ENCODE results near the gene TGM1.
A peak's percentile ranks its signal among the peaks of the same experiment; 100 is the strongest.

TGM1 gene

GRCh38 chr14:24292118-24292807, 29.3 kb upstream of the TGM1 start:
- DNase-seq: no peak

- no peak for DNase-seq
These were observed 28.6 kb upstream of the TGM1 start for GRCh38 chr14:24291446-24292117.

- DNase-seq: no peak
These were observed 27.8 kb upstream of the TGM1 start for GRCh38 chr14:24290746-24291145.

GRCh38 chr14:24289649-24290280, 26.8 kb upstream of the TGM1 start:
- DNase-seq: peak; percentile 41

GRCh38 chr14:24286996-24287395, 24.0 kb upstream of the TGM1 start:
- no peak for DNase-seq

- no peak for DNase-seq
These were observed 22.4 kb upstream of the TGM1 start for GRCh38 chr14:24285351-24285750.

- no peak for DNase-seq
These were observed 21.6 kb upstream of the TGM1 start for GRCh38 chr14:24284501-24285035.

- no peak for DNase-seq
These were observed 21.0 kb upstream of the TGM1 start for GRCh38 chr14:24283796-24284460.

- DNase-seq: no peak
These were observed 19.8 kb upstream of the TGM1 start for GRCh38 chr14:24282736-24283135.

GRCh38 chr14:24281636-24282035, 18.7 kb upstream of the TGM1 start:
- no peak for DNase-seq

GRCh38 chr14:24280797-24281460, 18.0 kb upstream of the TGM1 start:
- no peak for DNase-seq

GRCh38 chr14:24279301-24280186, 16.6 kb upstream of the TGM1 start:
- peak; percentile 48 for DNase-seq

- no peak for DNase-seq
These were observed 15.4 kb upstream of the TGM1 start for GRCh38 chr14:24278424-24278823.

GRCh38 chr14:24277606-24278321, 14.8 kb upstream of the TGM1 start:
- DNase-seq: peak; percentile 13

- no peak for DNase-seq
These were observed 14.1 kb upstream of the TGM1 start for GRCh38 chr14:24277071-24277470.

GRCh38 chr14:24274101-24274543, 11.1 kb upstream of the TGM1 start:
- peak; percentile 34 for DNase-seq

GRCh38 chr14:24273422-24273998, 10.5 kb upstream of the TGM1 start:
- DNase-seq: no peak

- no peak for DNase-seq
These were observed 9.5 kb upstream of the TGM1 start for GRCh38 chr14:24272467-24272866.

- DNase-seq: no peak
These were observed 8.9 kb upstream of the TGM1 start for GRCh38 chr14:24271834-24272263.

- peak; percentile 84 for DNase-seq
These were observed 8.3 kb upstream of the TGM1 start, which contains the start of gene RABGGTA for GRCh38 chr14:24271134-24271833. RABGGTA (minus strand) TSS chr14:24271597; CDS start chr14:24271115, 482 bp downstream.

All from stimulated activated CD4-positive, alpha-beta T cell treated with anti-CD3 and anti-CD28 coated beads, Interleukin-12 subunit alpha, Interleukin-12 subunit beta, amount 100 ng/mL, for 4 hours (primary cell).